Caco-2 (cell line): ENCODE results near the gene TMEFF2. TPM values are rescaled to one million over a fixed set of nuclear protein-coding genes. Genes with fewer than 3 reads are reported as not detected.

Experiments
- BruUV-seq: library from RNA; stranded (reverse); fragments of 400-500 nt; replicated peaks from 2 replicates; lab custom pipeline; 2021; lab: Mats Ljungman, UMichigan
- CTCF ChIA-PET: fragments of 300-600 bp; sonication (Branson Sonifier 250); formaldehyde crosslinking; loops from one replicate; lab custom pipeline; 2022; ENCODE audit warnings: antibody characterized with exemption; lab: Charles Lee
- POLR2A ChIA-PET: fragments of 300-600 bp; sonication (Branson Sonifier 250); formaldehyde crosslinking; loops from one replicate; lab custom pipeline; 2022; ENCODE audit warnings: antibody characterized with exemption; lab: Charles Lee
- DNase-seq, 2 experiments: peaks; one replicate each; pipeline versions ENCODE4 v3.0.0 to v3.0.0-alpha.2; 2020 to 2022
- H3K27me3 ChIP-seq: replicated peaks from 2 replicates; pipeline ENCODE4 v1.6.0; 2011; ENCODE audit warnings: low read length; ENCODE audit not compliant: control insufficient read depth, insufficient read depth
- H3K36me3 ChIP-seq: 2 replicates; pipeline ENCODE4 v1.5.1; 2011; ENCODE audit warnings: low read length; ENCODE audit not compliant: control insufficient read depth, insufficient read depth
- H3K4me1 ChIP-seq: fragments of 250-450 bp; sonication (Bioruptor Pico); 2 replicates; pipeline ENCODE4 v1.5.1; 2020; ENCODE audit warnings: mild to moderate bottlenecking
- H3K4me3 ChIP-seq: 2 replicates; pipeline ENCODE4 v1.5.1; 2011; ENCODE audit warnings: low read depth, mild to moderate bottlenecking, control low read depth, low read length
- H3K9me3 ChIP-seq: fragments of 250-450 bp; sonication (Bioruptor Pico); 2 replicates; pipeline ENCODE4 v1.5.1; 2020; ENCODE audit warnings: mild to moderate bottlenecking, moderate library complexity
- H3K27ac Mint-ChIP-seq: one replicate; pipeline ENCODE4 v1.8.0; 2022; ENCODE audit warnings: mixed read lengths; ENCODE audit not compliant: unreplicated experiment
- H3K27me3 Mint-ChIP-seq: one replicate; pipeline ENCODE4 v1.8.0; 2022; ENCODE audit warnings: mixed read lengths; ENCODE audit not compliant: insufficient read depth, unreplicated experiment
- H3K36me3 Mint-ChIP-seq: one replicate; pipeline ENCODE4 v1.8.0; 2022; ENCODE audit warnings: mild to moderate bottlenecking, mixed read lengths; ENCODE audit not compliant: insufficient read depth, unreplicated experiment
- H3K4me1 Mint-ChIP-seq: one replicate; pipeline ENCODE4 v1.8.0; 2022; ENCODE audit warnings: low read depth, mixed read lengths; ENCODE audit not compliant: unreplicated experiment
- H3K4me3 Mint-ChIP-seq: one replicate; pipeline ENCODE4 v1.8.0; 2022; ENCODE audit warnings: mild to moderate bottlenecking, moderate library complexity, mixed read lengths; ENCODE audit not compliant: unreplicated experiment
- H3K9me3 Mint-ChIP-seq: one replicate; pipeline ENCODE4 v1.8.0; 2022; ENCODE audit warnings: mixed read lengths; ENCODE audit not compliant: unreplicated experiment
- intact Hi-C: fragments of 100-400 bp; cut with micrococcal nuclease; formaldehyde crosslinking; loops from one replicate; pipeline ENCODE4 v1.10.0; 2022; ENCODE audit not compliant: unreplicated experiment
- total RNA-seq: library from RNA; stranded (reverse); gene quantifications from 2 replicates; pipeline ENCODE4 v1.2.3, GENCODE V29; 2022
- TF ChIP-seq, protein P1 (sequence below), 2 experiments: fragments of 200-600 bp in 1 of 2; IDR thresholded peaks; 1 replicate in 1 of 2; 2 replicates in 1 of 2; pipeline versions ENCODE4 v1.5.1 to v1.8.0; 2011 to 2022; ENCODE audit warnings: antibody characterized with exemption in 1 of 2, control low read depth in 1 of 2, inconsistent platforms in 1 of 2, low read depth in 1 of 2, low read length in 1 of 2, mild to moderate bottlenecking in 1 of 2, moderate library complexity in 1 of 2; ENCODE audit not compliant: insufficient read depth in 1 of 2, severe bottlenecking in 1 of 2, unreplicated experiment in 1 of 2

Gene TMEFF2
- total RNA-seq, 1 experiment from 2014 or later: not detected

- TF ChIP-seq, protein P1, sequence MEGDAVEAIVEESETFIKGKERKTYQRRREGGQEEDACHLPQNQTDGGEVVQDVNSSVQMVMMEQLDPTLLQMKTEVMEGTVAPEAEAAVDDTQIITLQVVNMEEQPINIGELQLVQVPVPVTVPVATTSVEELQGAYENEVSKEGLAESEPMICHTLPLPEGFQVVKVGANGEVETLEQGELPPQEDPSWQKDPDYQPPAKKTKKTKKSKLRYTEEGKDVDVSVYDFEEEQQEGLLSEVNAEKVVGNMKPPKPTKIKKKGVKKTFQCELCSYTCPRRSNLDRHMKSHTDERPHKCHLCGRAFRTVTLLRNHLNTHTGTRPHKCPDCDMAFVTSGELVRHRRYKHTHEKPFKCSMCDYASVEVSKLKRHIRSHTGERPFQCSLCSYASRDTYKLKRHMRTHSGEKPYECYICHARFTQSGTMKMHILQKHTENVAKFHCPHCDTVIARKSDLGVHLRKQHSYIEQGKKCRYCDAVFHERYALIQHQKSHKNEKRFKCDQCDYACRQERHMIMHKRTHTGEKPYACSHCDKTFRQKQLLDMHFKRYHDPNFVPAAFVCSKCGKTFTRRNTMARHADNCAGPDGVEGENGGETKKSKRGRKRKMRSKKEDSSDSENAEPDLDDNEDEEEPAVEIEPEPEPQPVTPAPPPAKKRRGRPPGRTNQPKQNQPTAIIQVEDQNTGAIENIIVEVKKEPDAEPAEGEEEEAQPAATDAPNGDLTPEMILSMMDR (IDR thresholded peaks at IDR 0.05; ENCODE audit: insufficient read depth in 1 of 2, low read depth in 1 of 2, low read length in 1 of 2, severe bottlenecking in 1 of 2, unreplicated experiment in 1 of 2): no peak
- no peaks in the 10 kb centered on the region for H3K4me1 ChIP-seq
- no peaks in the 10 kb centered on the region for H3K9me3 Mint-ChIP-seq
- CTCF ChIA-PET: no interaction called here
- intact Hi-C loops: no loop called here
- no peak overlapping the region for H3K4me3 Mint-ChIP-seq
- no peaks in the 10 kb centered on the region for H3K4me1 Mint-ChIP-seq
- no peak overlapping the region for H3K4me3 ChIP-seq
- peaks cover 2% of the 10 kb centered on the region for H3K27me3 Mint-ChIP-seq
- POLR2A ChIA-PET: no interaction called here
- H3K36me3 Mint-ChIP-seq: no peaks in the 10 kb centered on the region
- no peak overlapping the region for H3K27ac Mint-ChIP-seq
- no peaks in the 10 kb centered on the region for H3K36me3 ChIP-seq
- no peaks in the 10 kb centered on the region for H3K27me3 ChIP-seq
- BruUV-seq: no TSS peak
- DNase-seq: no peak
- H3K9me3 ChIP-seq: no peaks in the 10 kb centered on the region
Measured at GRCh38 chr2:192230889-192231453, 36.2 kb upstream of the TMEFF2 start.

DNA sequence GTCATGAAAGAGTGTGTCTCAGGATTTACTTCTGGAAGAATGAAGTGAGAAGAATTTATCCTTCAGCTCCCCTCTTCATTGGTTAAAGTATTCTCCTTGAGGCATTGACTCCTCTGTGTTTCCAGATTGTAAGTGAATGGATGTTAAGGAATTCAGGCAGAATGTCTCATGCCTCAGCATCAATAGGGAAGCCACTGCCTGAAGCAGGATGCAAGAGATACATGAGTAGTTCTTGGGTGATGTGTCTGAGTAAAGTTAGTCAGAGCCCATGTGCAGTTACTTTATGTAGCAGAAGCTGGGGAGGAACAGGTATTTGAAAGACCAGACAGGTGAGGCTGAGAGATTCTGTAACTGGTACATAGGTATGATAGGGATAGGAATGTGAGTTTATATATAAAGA, 34.0 kb upstream of the TMEFF2 start:
- TF ChIP-seq, protein P1 (IDR thresholded peaks at IDR 0.05; ENCODE audit: insufficient read depth in 1 of 2, low read depth in 1 of 2, low read length in 1 of 2, severe bottlenecking in 1 of 2, unreplicated experiment in 1 of 2): no peak
- Mint-ChIP-seq H3K4me1 (no peaks in the 10 kb centered on the region), H3K27me3 (peaks cover 2% of the 10 kb centered on the region), H3K27ac (no peak overlapping the region), H3K4me3 (no peak overlapping the region), H3K36me3 (no peaks in the 10 kb centered on the region), H3K9me3 (no peaks in the 10 kb centered on the region)
- ChIA-PET POLR2A (no interaction called here), CTCF (no interaction called here)
- DNase-seq: no peak
- no peaks in the 10 kb centered on the region for H3K27me3 ChIP-seq
- intact Hi-C loops: no loop called here
- no peaks in the 10 kb centered on the region for H3K4me1 ChIP-seq
- no TSS peak for BruUV-seq
- no peaks in the 10 kb centered on the region for H3K9me3 ChIP-seq
- no peaks in the 10 kb centered on the region for H3K36me3 ChIP-seq
- H3K4me3 ChIP-seq: no peak overlapping the region

- no peaks in the 10 kb centered on the region for H3K36me3 Mint-ChIP-seq
- BruUV-seq: no TSS peak
- H3K9me3 ChIP-seq: no peaks in the 10 kb centered on the region
- no peaks in the 10 kb centered on the region for H3K27me3 ChIP-seq
- H3K36me3 ChIP-seq: no peaks in the 10 kb centered on the region
- no peak overlapping the region for H3K4me3 ChIP-seq
- no peaks in the 10 kb centered on the region for H3K9me3 Mint-ChIP-seq
- H3K27me3 Mint-ChIP-seq: peaks cover 2% of the 10 kb centered on the region
- H3K27ac Mint-ChIP-seq: no peak overlapping the region
- intact Hi-C loops: no loop called here
- H3K4me3 Mint-ChIP-seq: no peak overlapping the region
- TF ChIP-seq, protein P1 (IDR thresholded peaks at IDR 0.05; ENCODE audit: insufficient read depth in 1 of 2, low read depth in 1 of 2, low read length in 1 of 2, severe bottlenecking in 1 of 2, unreplicated experiment in 1 of 2): no peak
- no peaks in the 10 kb centered on the region for H3K4me1 Mint-ChIP-seq
- ChIA-PET CTCF (no interaction called here), POLR2A (no interaction called here)
- H3K4me1 ChIP-seq: no peaks in the 10 kb centered on the region
- no peak for DNase-seq
Measured at GRCh38 chr2:192218970-192219369, 24.2 kb upstream of the TMEFF2 start.
